PC-9 (cell line): ENCODE measurements around the gene RGS9. TPM values are rescaled to one million over a fixed set of nuclear protein-coding genes. Genes with fewer than 3 reads are reported as not detected.
A peak's percentile ranks its signal among the peaks of the same experiment; 100 is the strongest.

Source experiments
- BruUV-seq: library from RNA; stranded (reverse); fragments of 400-500 nt; replicated peaks from 2 replicates; lab custom pipeline; 2021; lab: Mats Ljungman, UMichigan
- CTCF ChIA-PET: fragments of 300-600 bp; sonication (Branson Sonifier 250); formaldehyde crosslinking; loops from one replicate; lab custom pipeline; 2022; ENCODE audit warnings: antibody characterized with exemption; lab: Charles Lee
- POLR2A ChIA-PET: fragments of 300-600 bp; sonication (Branson Sonifier 250); formaldehyde crosslinking; loops from one replicate; lab custom pipeline; 2022; ENCODE audit warnings: antibody characterized with exemption; ENCODE audit not compliant: unreplicated experiment; lab: Charles Lee
- DNase-seq, 2 experiments: peaks; one replicate each; pipeline versions ENCODE4 v3.0.0 to v3.0.0-alpha.2; 2015 to 2022; ENCODE audit warnings: mixed read lengths in 1 of 2
- H2AFZ ChIP-seq: fragments of 200-600 bp; sonication (generic); 2 replicates; pipeline ENCODE4 v1.8.1; 2017; ENCODE audit warnings: antibody characterized with exemption
- H3F3A ChIP-seq: fragments of 200-600 bp; sonication (generic); 2 replicates; pipeline ENCODE4 v1.8.1; 2017; ENCODE audit warnings: antibody characterized with exemption, mild to moderate bottlenecking, low read depth; ENCODE audit not compliant: insufficient read depth
- H3K27ac ChIP-seq: fragments of 200-600 bp; sonication (generic); 2 replicates; pipeline ENCODE4 v1.6.1; 2016; ENCODE audit warnings: mixed run types
- H3K27me3 ChIP-seq: fragments of 200-600 bp; sonication (generic); 2 replicates; pipeline ENCODE4 v1.6.1; 2016; ENCODE audit warnings: low read depth, mixed run types; ENCODE audit not compliant: insufficient read depth
- H3K36me3 ChIP-seq: fragments of 200-600 bp; sonication (generic); 2 replicates; pipeline ENCODE4 v1.6.1; 2016; ENCODE audit warnings: low read depth, mixed run types
- H3K4me1 ChIP-seq: fragments of 200-600 bp; sonication (generic); replicated peaks from 2 replicates; pipeline ENCODE4 v1.6.1; 2016; ENCODE audit warnings: mixed run types; ENCODE audit not compliant: insufficient read depth
- H3K4me2 ChIP-seq: fragments of 200-600 bp; sonication (generic); 2 replicates; pipeline ENCODE4 v1.6.1; 2017; ENCODE audit warnings: mixed run types
- H3K4me3 ChIP-seq: fragments of 200-600 bp; sonication (generic); 2 replicates; pipeline ENCODE4 v1.6.1; 2016; ENCODE audit warnings: mixed run types
- H3K79me2 ChIP-seq: fragments of 200-600 bp; sonication (generic); 2 replicates; pipeline ENCODE4 v1.6.1; 2017; ENCODE audit warnings: low read depth, mixed run types
- H3K9me2 ChIP-seq: fragments of 200-600 bp; sonication (generic); 2 replicates; pipeline ENCODE4 v1.8.1; 2017; ENCODE audit warnings: mild to moderate bottlenecking; ENCODE audit not compliant: insufficient read depth
- H3K9me3 ChIP-seq: fragments of 200-600 bp; sonication (generic); 2 replicates; pipeline ENCODE4 v1.8.1; 2016; ENCODE audit warnings: low read depth; ENCODE audit not compliant: insufficient read depth
- H4K20me1 ChIP-seq: fragments of 200-600 bp; sonication (generic); 2 replicates; pipeline ENCODE4 v1.8.1; 2017; ENCODE audit not compliant: insufficient read depth
- CTCF ChIP-seq: fragments of 200-600 bp; sonication (generic); conservative IDR thresholded peaks from 2 replicates; pipeline ENCODE4 v1.6.1; 2017; ENCODE audit warnings: mixed run types, antibody characterized with exemption, mild to moderate bottlenecking, moderate library complexity
- EZH2 ChIP-seq: fragments of 200-600 bp; sonication (generic); IDR thresholded peaks from 2 replicates; pipeline ENCODE4 v1.8.0; 2017; ENCODE audit warnings: antibody characterized with exemption, low read depth
- intact Hi-C: fragments of 100-400 bp; cut with micrococcal nuclease; formaldehyde crosslinking; loops from one replicate; pipeline ENCODE4 v1.10.0; 2022; ENCODE audit not compliant: unreplicated experiment
- total RNA-seq: library from RNA; stranded (reverse); gene quantifications from 2 replicates; pipeline ENCODE4 v1.2.3, GENCODE V29; 2021

Gene RGS9
- total RNA-seq, 1 experiment from 2014 or later, result 6.1 TPM

GRCh38 chr17:65103896-65104295 lies 33.3 kb upstream of the RGS9 start:
- Histone ChIP-seq H3F3A (peaks cover 38% of the 10 kb centered on the region), H4K20me1 (no peaks in the 10 kb centered on the region), H3K79me2 (no peaks in the 10 kb centered on the region), H3K36me3 (no peaks in the 10 kb centered on the region), H3K9me3 (no peaks in the 10 kb centered on the region), H2AFZ (no peak overlapping the region), H3K4me1 (peaks cover 66% of the 10 kb centered on the region), H3K4me2 (peak overlapping the region; percentile 43; the same call in 1 of the 2 replicates), H3K4me3 (no peak overlapping the region), H3K27ac (peak overlapping the region; percentile 24), H3K27me3 (no peaks in the 10 kb centered on the region), H3K9me2 (no peaks in the 10 kb centered on the region)
- peak; percentile 44 to 70 for DNase-seq
- ChIA-PET POLR2A (interaction anchor here (0.6 to 0.7 kb wide), 3 partner anchors 28 to 133 kb away, joined by 3 to 13 read pairs (median 4); no protein-coding TSS in a partner anchor), CTCF (no interaction called here)
- no peak for TF ChIP-seq CTCF
- no TSS peak for BruUV-seq
- intact Hi-C loops, result loop anchor here (10.0 kb wide), 2 partner anchors 179 to 329 kb away; no protein-coding TSS in a partner anchor

- Histone ChIP-seq H3K27me3 (no peaks in the 10 kb centered on the region), H3K4me2 (peak overlapping the region; percentile 43; the same call in 1 of the 2 replicates), H3F3A (peaks cover 38% of the 10 kb centered on the region), H3K27ac (peak overlapping the region; percentile 24; the same call in 1 of the 2 replicates), H2AFZ (no peak overlapping the region), H4K20me1 (no peaks in the 10 kb centered on the region), H3K9me2 (no peaks in the 10 kb centered on the region), H3K79me2 (no peaks in the 10 kb centered on the region), H3K9me3 (no peaks in the 10 kb centered on the region), H3K4me3 (no peak overlapping the region), H3K4me1 (peaks cover 59% of the 10 kb centered on the region), H3K36me3 (no peaks in the 10 kb centered on the region)
- ChIA-PET POLR2A (interaction anchor here (0.7 kb wide), 2 partner anchors 28 to 46 kb away, joined by 3 to 13 read pairs; no protein-coding TSS in a partner anchor), CTCF (no interaction called here)
- DNase-seq, result no peak
- no TSS peak for BruUV-seq
- intact Hi-C loops, result loop anchor here (10.0 kb wide), 2 partner anchors 180 to 330 kb away; no protein-coding TSS in a partner anchor
- no peak for TF ChIP-seq EZH2
- TF ChIP-seq CTCF, result no peak
Measured at GRCh38 chr17:65104541-65104940, 32.6 kb upstream of the RGS9 start.

- no peaks in the 10 kb centered on the region for H3K27me3 ChIP-seq
- no peak overlapping the region for H2AFZ ChIP-seq
- H3K36me3 ChIP-seq, result no peaks in the 10 kb centered on the region
- TF ChIP-seq EZH2, result no peak
- TF ChIP-seq CTCF, result no peak
- H3F3A ChIP-seq, result peaks cover 35% of the 10 kb centered on the region
- no peaks in the 10 kb centered on the region for H3K79me2 ChIP-seq
- no peak for DNase-seq
- no TSS peak for BruUV-seq
- ChIA-PET CTCF (no interaction called here), POLR2A (no interaction called here)
- no peak overlapping the region for H3K4me3 ChIP-seq
- H4K20me1 ChIP-seq, result no peaks in the 10 kb centered on the region
- intact Hi-C loops, result loop anchor here (10.0 kb wide), 2 partner anchors 180 to 330 kb away; no protein-coding TSS in a partner anchor
- H3K27ac ChIP-seq, result no peak overlapping the region
- H3K4me1 ChIP-seq, result peaks cover 57% of the 10 kb centered on the region
- no peak overlapping the region for H3K4me2 ChIP-seq
- H3K9me3 ChIP-seq, result no peaks in the 10 kb centered on the region
- no peaks in the 10 kb centered on the region for H3K9me2 ChIP-seq
Measured at GRCh38 chr17:65104973-65105372, 32.2 kb upstream of the RGS9 start.
